KOPT-K1 (cell line): Measurements from ENCODE around the gene SAMD14.
A peak's percentile ranks its signal among the peaks of the same experiment; 100 is the strongest.

Experiments
- H3K27ac ChIP-seq: fragments of 200-600 bp; sonication (generic); 2 replicates; pipeline ENCODE4 v1.5.1; 2016; ENCODE audit warnings: antibody characterized with exemption, mild to moderate bottlenecking, low read depth, low read length; ENCODE audit not compliant: poor library complexity, severe bottlenecking
- H3K36me3 ChIP-seq: fragments of 200-600 bp; sonication (generic); 2 replicates; pipeline ENCODE4 v1.5.1; 2017; ENCODE audit warnings: antibody characterized with exemption, mild to moderate bottlenecking, low read length, moderate library complexity; ENCODE audit not compliant: insufficient read depth
- H3K9me3 ChIP-seq: fragments of 200-600 bp; sonication (generic); 2 replicates; pipeline ENCODE4 v1.5.1; 2017; ENCODE audit warnings: antibody characterized with exemption, low read length, mild to moderate bottlenecking; ENCODE audit not compliant: insufficient read depth, poor library complexity, severe bottlenecking

SAMD14 gene

GRCh38 chr17:50155115-50155819, 25.3 kb upstream of the SAMD14 start:
- Histone ChIP-seq H3K36me3 (no peaks in the 10 kb centered on the region), H3K9me3 (no peaks in the 10 kb centered on the region), H3K27ac (no peak overlapping the region)

GRCh38 chr17:50154604-50155003, 24.6 kb upstream of the SAMD14 start:
- Histone ChIP-seq H3K9me3 (no peaks in the 10 kb centered on the region), H3K27ac (no peak overlapping the region), H3K36me3 (no peaks in the 10 kb centered on the region)

- Histone ChIP-seq H3K27ac (no peak overlapping the region), H3K9me3 (no peaks in the 10 kb centered on the region), H3K36me3 (no peaks in the 10 kb centered on the region)
Observed at GRCh38 chr17:50153650-50154575, 24.0 kb upstream of the SAMD14 start.

- Histone ChIP-seq H3K27ac (peak overlapping the region; percentile 60), H3K9me3 (no peaks in the 10 kb centered on the region), H3K36me3 (no peaks in the 10 kb centered on the region)
Observed at GRCh38 chr17:50152736-50153135, 22.8 kb upstream of the SAMD14 start.

- Histone ChIP-seq H3K36me3 (no peaks in the 10 kb centered on the region), H3K27ac (peak overlapping the region; percentile 60)
Observed at GRCh38 chr17:50151937-50152547, 22.1 kb upstream of the SAMD14 start.

GRCh38 chr17:50151041-50151936, 21.3 kb upstream of the SAMD14 start:
- Histone ChIP-seq H3K36me3 (no peaks in the 10 kb centered on the region), H3K9me3 (no peaks in the 10 kb centered on the region), H3K27ac (peak overlapping the region; percentile 63)

More at GRCh38 chr17:50151937-50152547, 22.1 kb upstream of the SAMD14 start:
- H3K9me3 ChIP-seq, result no peaks in the 10 kb centered on the region

- H3K9me3 ChIP-seq, result no peaks in the 10 kb centered on the region
- peak within 1 kb of the TSS; percentile 63 for H3K27ac ChIP-seq
Observed at GRCh38 chr17:50150354-50151040, 20.5 kb upstream of the SAMD14 start, which contains the start of gene PPP1R9B. PPP1R9B (minus strand) TSS chr17:50150677; CDS start chr17:50150513, 164 bp downstream.

GRCh38 chr17:50149417-50150353, 19.7 kb upstream of the SAMD14 start:
- peak overlapping the region; percentile 63 for H3K27ac ChIP-seq
- H3K36me3 ChIP-seq, result peaks cover 8% of the 10 kb centered on the region; the same call in 1 of the 2 replicates
- H3K9me3 ChIP-seq, result no peaks in the 10 kb centered on the region

More at GRCh38 chr17:50150354-50151040, 20.5 kb upstream of the SAMD14 start, which contains the start of gene PPP1R9B:
- H3K36me3 ChIP-seq, result 0 out of 2 replicates have a peak, but pooled peaks cover under 1% of the 10 kb centered on the region

- peaks cover 15% of the 10 kb centered on the region; the same call in 1 of the 2 replicates for H3K36me3 ChIP-seq
- no peaks in the 10 kb centered on the region for H3K9me3 ChIP-seq
- no peak overlapping the region for H3K27ac ChIP-seq
Observed at GRCh38 chr17:50149091-50149416, 19.1 kb upstream of the SAMD14 start.

- no peaks in the 10 kb centered on the region for H3K9me3 ChIP-seq
- H3K36me3 ChIP-seq, result peaks cover 21% of the 10 kb centered on the region; the same call in 1 of the 2 replicates
- H3K27ac ChIP-seq, result no peak overlapping the region
Observed at GRCh38 chr17:50148226-50149090, 18.5 kb upstream of the SAMD14 start.

GRCh38 chr17:50147841-50148225, 17.9 kb upstream of the SAMD14 start:
- H3K27ac ChIP-seq, result no peak overlapping the region
- H3K9me3 ChIP-seq, result no peaks in the 10 kb centered on the region
- peaks cover 25% of the 10 kb centered on the region; the same call in 1 of the 2 replicates for H3K36me3 ChIP-seq

GRCh38 chr17:50146927-50147665, 17.1 kb upstream of the SAMD14 start:
- peaks cover 33% of the 10 kb centered on the region for H3K36me3 ChIP-seq
- H3K27ac ChIP-seq, result no peak overlapping the region
- no peaks in the 10 kb centered on the region for H3K9me3 ChIP-seq
